ENCODE data around the gene PTPRA.
A peak's percentile ranks its signal among the peaks of the same experiment; 100 is the strongest.

PTPRA gene

DNA sequence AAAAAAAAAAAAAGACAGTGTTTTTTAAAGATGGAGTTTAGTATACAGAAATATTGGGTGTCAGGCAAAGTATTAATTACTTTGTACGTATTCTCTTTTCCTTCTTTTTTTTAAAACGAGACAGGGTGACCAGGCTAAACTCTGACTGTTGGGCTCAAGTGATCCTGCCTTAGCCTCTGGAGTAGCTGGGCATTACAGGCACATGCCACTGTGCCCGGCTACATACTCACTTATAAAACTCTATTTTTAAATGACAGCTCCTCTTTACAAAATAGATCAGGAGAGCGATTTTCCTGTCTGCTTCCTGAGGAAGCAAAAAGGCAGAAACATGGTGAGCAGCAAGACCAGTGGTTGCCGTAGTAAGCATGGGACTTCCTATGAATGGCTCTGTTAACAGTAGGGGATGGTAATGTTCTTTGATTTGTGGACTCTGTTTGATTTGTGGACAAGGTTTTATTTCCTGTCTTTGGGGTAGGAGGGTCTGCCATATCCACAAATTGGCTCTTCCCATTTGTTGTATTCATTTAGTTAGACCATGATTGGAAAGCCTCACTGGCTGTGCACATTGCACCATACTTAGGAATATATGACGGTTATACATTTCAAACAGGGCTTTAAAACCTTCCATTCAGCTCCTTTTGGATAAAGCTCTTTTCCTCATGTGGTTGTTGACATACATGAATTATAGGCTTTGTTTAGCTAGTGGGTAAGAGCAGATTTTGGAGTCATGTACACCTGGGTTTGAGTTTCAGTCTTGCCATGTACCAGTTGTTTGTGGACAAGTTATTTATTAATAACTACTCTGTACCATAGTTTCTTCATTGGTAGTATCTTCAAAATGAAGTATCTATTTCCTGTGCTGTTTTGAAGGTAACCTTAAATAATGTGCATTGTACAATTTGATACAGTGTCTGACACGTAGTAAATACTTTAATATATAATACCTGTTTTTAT, 45.1 kb downstream of the PTPRA start:
- no peak for DNase-seq (ENCODE audit: low spot score)
- POLR2A ChIA-PET (ENCODE audit: low non-redundant PET) = no interaction called here
- CTCF ChIA-PET = interaction anchor here (0.6 to 0.7 kb wide), 3 partner anchors 35 to 306 kb away, joined by 3 to 7 read pairs (median 3); no protein-coding TSS in a partner anchor
- no peak overlapping the region for H3K27ac ChIP-seq
- TF ChIP-seq, protein P1, sequence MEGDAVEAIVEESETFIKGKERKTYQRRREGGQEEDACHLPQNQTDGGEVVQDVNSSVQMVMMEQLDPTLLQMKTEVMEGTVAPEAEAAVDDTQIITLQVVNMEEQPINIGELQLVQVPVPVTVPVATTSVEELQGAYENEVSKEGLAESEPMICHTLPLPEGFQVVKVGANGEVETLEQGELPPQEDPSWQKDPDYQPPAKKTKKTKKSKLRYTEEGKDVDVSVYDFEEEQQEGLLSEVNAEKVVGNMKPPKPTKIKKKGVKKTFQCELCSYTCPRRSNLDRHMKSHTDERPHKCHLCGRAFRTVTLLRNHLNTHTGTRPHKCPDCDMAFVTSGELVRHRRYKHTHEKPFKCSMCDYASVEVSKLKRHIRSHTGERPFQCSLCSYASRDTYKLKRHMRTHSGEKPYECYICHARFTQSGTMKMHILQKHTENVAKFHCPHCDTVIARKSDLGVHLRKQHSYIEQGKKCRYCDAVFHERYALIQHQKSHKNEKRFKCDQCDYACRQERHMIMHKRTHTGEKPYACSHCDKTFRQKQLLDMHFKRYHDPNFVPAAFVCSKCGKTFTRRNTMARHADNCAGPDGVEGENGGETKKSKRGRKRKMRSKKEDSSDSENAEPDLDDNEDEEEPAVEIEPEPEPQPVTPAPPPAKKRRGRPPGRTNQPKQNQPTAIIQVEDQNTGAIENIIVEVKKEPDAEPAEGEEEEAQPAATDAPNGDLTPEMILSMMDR (conservative IDR thresholded peaks at IDR 0.05; ENCODE audit: low read depth) = no peak

DNA sequence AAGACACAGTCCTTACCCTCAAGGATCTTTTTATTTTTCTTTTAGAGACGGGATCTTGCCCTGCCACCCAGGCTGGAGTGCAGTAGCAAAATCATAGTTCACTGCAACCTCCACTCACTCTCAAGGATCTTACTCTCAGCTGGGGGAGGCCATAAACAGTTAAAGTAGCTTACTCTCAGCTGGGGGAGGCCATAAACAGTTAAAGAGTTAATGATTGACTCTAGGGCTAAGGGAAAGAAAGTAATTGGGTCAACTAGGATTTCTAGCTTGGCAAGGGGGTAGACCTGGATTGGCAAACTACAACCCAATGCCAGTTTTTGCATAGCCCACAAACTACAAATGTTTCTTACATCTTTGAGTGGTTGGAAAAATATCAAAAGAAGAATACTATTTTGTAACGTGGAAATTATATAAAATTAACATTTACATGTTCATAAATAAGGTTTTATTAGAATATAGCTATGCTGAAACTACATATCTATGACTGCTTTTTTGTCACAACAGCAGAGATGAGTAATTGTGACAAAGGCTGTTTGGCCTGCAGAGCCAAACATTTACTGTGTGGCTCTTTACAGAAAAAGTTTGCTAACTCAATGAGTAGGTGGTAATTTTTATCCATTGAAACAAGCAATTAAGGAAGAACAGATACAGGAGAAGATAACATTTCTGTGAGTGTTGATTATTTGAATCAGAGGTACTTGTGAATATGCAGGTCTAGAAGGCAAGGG, 46.4 kb downstream of the PTPRA start:
- ChIA-PET POLR2A (ENCODE audit: low non-redundant PET) (no interaction called here), CTCF (interaction anchor here (0.7 kb wide), 1 partner anchor 23 kb away, joined by 3 read pairs; no protein-coding TSS in a partner anchor)
- H3K27ac ChIP-seq = no peak overlapping the region
- TF ChIP-seq, protein P1 (conservative IDR thresholded peaks at IDR 0.05; ENCODE audit: low read depth) = no peak
- no peak for DNase-seq (ENCODE audit: low spot score)

DNA sequence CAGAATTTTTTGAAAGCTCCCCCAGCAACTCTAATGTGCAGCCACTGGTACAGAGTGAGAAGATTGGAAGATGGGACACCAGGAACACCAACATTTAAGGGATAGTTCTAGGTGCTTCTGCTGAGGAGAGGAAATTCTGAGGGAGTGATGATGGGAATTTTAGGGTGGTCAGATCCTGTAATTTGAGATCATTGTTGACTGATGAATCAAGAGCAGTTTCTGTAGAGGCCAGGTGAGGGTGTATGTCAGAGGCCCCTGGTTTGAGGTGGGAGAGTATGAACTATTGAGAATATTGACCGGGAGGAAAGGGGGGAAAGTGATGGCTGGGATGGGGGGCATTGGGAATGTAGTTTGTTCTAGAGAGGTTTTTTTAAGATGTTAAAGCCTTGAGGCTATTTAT, 47.2 kb downstream of the PTPRA start:
- no peak overlapping the region for H3K27ac ChIP-seq
- DNase-seq (ENCODE audit: low spot score) = peak; percentile 17
- ChIA-PET POLR2A (ENCODE audit: low non-redundant PET) (interaction anchor here (1.1 kb wide), 1 partner anchor 47 kb away, joined by 4 read pairs; the partner anchor contains the start of gene PTPRA), CTCF (no interaction called here)
- TF ChIP-seq, protein P1 (conservative IDR thresholded peaks at IDR 0.05; ENCODE audit: low read depth) = no peak

DNA sequence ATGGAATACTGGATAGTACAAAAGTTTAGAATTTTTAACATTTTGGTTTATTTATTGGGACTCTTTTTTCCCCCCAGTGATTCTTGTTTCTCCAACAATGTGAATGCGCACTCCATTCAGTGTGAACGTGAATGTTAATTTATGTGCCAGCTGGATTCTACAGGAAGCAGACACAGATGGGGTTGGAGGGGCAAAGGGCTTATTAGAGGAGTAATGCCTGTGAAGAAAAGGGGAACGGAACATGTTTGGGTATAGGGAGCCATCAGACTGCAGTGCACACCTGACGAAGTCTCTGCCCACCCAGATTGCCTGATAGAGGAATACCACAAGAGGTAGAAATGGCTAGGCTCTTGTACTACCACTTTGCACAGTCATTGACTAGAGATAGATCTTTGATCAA, 48.2 kb downstream of the PTPRA start:
- DNase-seq (ENCODE audit: low spot score) = no peak
- H3K27ac ChIP-seq = no peak overlapping the region
- CTCF ChIA-PET = no interaction called here
- TF ChIP-seq, protein P1 (conservative IDR thresholded peaks at IDR 0.05; ENCODE audit: low read depth) = no peak
- POLR2A ChIA-PET (ENCODE audit: low non-redundant PET) = interaction anchor here (1.1 kb wide), 1 partner anchor 49 kb away, joined by 4 read pairs; the partner anchor contains the start of gene PTPRA

DNA sequence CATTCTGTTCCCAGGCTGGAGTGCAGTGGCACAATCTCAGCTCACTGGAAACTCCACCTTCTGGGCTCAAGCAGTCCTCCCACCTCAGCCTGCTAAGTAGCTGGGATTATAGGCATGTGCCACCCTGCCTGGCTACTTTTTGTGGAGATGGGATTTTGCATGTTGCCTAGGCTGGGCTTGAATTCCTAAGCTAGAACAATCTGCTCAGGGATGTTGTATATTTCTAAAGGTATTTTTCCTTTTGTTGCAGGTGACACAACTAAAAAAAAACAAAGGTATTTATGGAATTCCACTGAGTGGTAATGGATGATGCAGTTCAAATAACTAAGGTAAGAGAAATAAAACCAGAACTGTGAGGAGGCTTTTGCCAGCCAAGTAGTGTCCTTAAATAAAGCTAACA, 49.7 kb downstream of the PTPRA start:
- TF ChIP-seq, protein P1 (conservative IDR thresholded peaks at IDR 0.05; ENCODE audit: low read depth) = no peak
- DNase-seq (ENCODE audit: low spot score) = no peak
- ChIA-PET CTCF (no interaction called here), POLR2A (ENCODE audit: low non-redundant PET) (interaction anchor here (0.7 kb wide), 1 partner anchor 23 kb away, joined by 3 read pairs; no protein-coding TSS in a partner anchor)
- no peak overlapping the region for H3K27ac ChIP-seq

DNA sequence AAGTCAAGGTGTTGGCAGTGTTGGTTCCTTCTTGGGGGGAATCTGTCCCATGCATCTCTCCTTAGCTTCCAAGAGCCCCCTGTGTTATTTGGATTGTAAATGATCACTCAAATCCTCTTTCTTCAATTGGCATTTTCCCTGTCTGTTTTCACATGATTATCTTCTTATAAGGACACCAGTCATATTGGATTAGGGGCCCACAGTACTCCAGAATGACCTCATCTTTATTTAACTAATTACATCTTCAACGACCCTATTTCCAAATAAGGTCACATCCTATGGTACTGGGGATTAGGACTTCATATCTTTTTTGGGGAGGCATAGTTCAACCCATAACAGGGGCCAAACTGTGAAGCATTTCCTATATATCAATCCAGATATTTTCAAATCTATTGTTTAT, 57.3 kb downstream of the PTPRA start:
- H3K27ac ChIP-seq = no peak overlapping the region
- DNase-seq (ENCODE audit: low spot score) = no peak
- ChIA-PET POLR2A (ENCODE audit: low non-redundant PET) (no interaction called here), CTCF (no interaction called here)
- TF ChIP-seq, protein P1 (conservative IDR thresholded peaks at IDR 0.05; ENCODE audit: low read depth) = no peak

All from RWPE1 (cell line).